Measurements from ENCODE around the gene TIMP3.
"Not testable (repeated sequence)": the region's sequence is repeated elsewhere in the genome, so short reads cannot be mapped to it uniquely, and the experiment has no call there.

The TIMP3 gene

GRCh38 chr22:32801537-32802236 is at the start of gene TIMP3:
Gene TIMP3 (plus strand): TSS chr22:32801705. CDS start chr22:32802002, 297 bp downstream.
- TF ChIP-seq CTCF (conservative IDR thresholded peaks at IDR 0.05; ENCODE audit: low read length): no peak
- peak within 1 kb of the TSS; percentile 94 for H3K4me3 ChIP-seq (ENCODE audit: low read length)
- DNase-seq (ENCODE audit: low read depth): peak; percentile 86

- DNase-seq (ENCODE audit: low read depth): no peak
- TF ChIP-seq CTCF (conservative IDR thresholded peaks at IDR 0.05; ENCODE audit: low read length): no peak
- H3K4me3 ChIP-seq (ENCODE audit: low read length): no peak overlapping the region
These were observed 49.2 kb upstream of the TIMP3 start for GRCh38 chr22:32752326-32752725.

GRCh38 chr22:32752816-32753520 is 48.5 kb upstream of the TIMP3 start:
- no peak for DNase-seq (ENCODE audit: low read depth)
- no peak overlapping the region for H3K4me3 ChIP-seq (ENCODE audit: low read length)
- TF ChIP-seq CTCF (conservative IDR thresholded peaks at IDR 0.05; ENCODE audit: low read length): no peak

- TF ChIP-seq CTCF (conservative IDR thresholded peaks at IDR 0.05; ENCODE audit: low read length): no peak
- H3K4me3 ChIP-seq (ENCODE audit: low read length): no peak overlapping the region
- no peak for DNase-seq (ENCODE audit: low read depth)
These were observed 47.9 kb upstream of the TIMP3 start for GRCh38 chr22:32753591-32753990.

GRCh38 chr22:32754413-32755041 is 47.0 kb upstream of the TIMP3 start:
- TF ChIP-seq CTCF (conservative IDR thresholded peaks at IDR 0.05; ENCODE audit: low read length): no peak
- H3K4me3 ChIP-seq (ENCODE audit: low read length): no peak overlapping the region
- peak; percentile 51 for DNase-seq (ENCODE audit: low read depth)

GRCh38 chr22:32757086-32757762 is 44.3 kb upstream of the TIMP3 start:
- not testable (repeated sequence) for DNase-seq (ENCODE audit: low read depth)

GRCh38 chr22:32758866-32759385 is 42.6 kb upstream of the TIMP3 start:
- peak; percentile 33 for DNase-seq (ENCODE audit: low read depth)
- no peak for TF ChIP-seq CTCF (conservative IDR thresholded peaks at IDR 0.05; ENCODE audit: low read length)
- H3K4me3 ChIP-seq (ENCODE audit: low read length): no peak overlapping the region

More at GRCh38 chr22:32757086-32757762, 44.3 kb upstream of the TIMP3 start:
- not testable (repeated sequence) for H3K4me3 ChIP-seq (ENCODE audit: low read length)
